H9 (cell line): ENCODE measurements around the gene NEK4. TPM values are rescaled to one million over a fixed set of nuclear protein-coding genes. Genes with fewer than 3 reads are reported as not detected.

Source experiments
- DNase-seq: peaks from one replicate; pipeline ENCODE4 v3.0.0-alpha.2; 2017
- H2AFZ ChIP-seq: one replicate; pipeline ENCODE4 v1.6.1; 2013; ENCODE audit warnings: mild to moderate bottlenecking, low read length, control low read depth, moderate library complexity
- H2AK5ac ChIP-seq: 2 replicates; pipeline ENCODE4 v1.6.1; 2013; ENCODE audit warnings: low read length, control low read depth, mixed read lengths; ENCODE audit not compliant: insufficient read length
- H2BK120ac ChIP-seq: one replicate; pipeline ENCODE4 v1.6.1; 2013; ENCODE audit warnings: low read depth, mild to moderate bottlenecking, low read length, control low read depth, inconsistent platforms; ENCODE audit not compliant: poor library complexity, severe bottlenecking
- H2BK12ac ChIP-seq: 2 replicates; pipeline ENCODE4 v1.6.1; 2013; ENCODE audit warnings: low read length, control low read depth, mixed read lengths, low read depth; ENCODE audit not compliant: insufficient read length
- H2BK15ac ChIP-seq: 2 replicates; pipeline ENCODE4 v1.6.1; 2013; ENCODE audit warnings: low read depth, low read length, control low read depth
- H2BK20ac ChIP-seq: one replicate; pipeline ENCODE4 v1.6.1; 2013; ENCODE audit warnings: low read depth, mild to moderate bottlenecking, low read length, control low read depth, inconsistent platforms; ENCODE audit not compliant: poor library complexity, severe bottlenecking
- H2BK5ac ChIP-seq: 2 replicates; pipeline ENCODE4 v1.6.1; 2013; ENCODE audit warnings: low read length, control low read depth, mixed read lengths; ENCODE audit not compliant: insufficient read length
- H3K14ac ChIP-seq: 2 replicates; pipeline ENCODE4 v1.6.1; 2013; ENCODE audit warnings: low read length, control low read depth; ENCODE audit not compliant: insufficient read depth
- H3K18ac ChIP-seq: 2 replicates; pipeline ENCODE4 v1.6.1; 2013; ENCODE audit warnings: low read depth, mild to moderate bottlenecking, mixed read lengths, low read length, control low read depth; ENCODE audit not compliant: insufficient read length
- H3K23ac ChIP-seq: 2 replicates; pipeline ENCODE4 v1.6.1; 2013; ENCODE audit warnings: low read length, control low read depth, mixed read lengths, low read depth; ENCODE audit not compliant: insufficient read length
- H3K23me2 ChIP-seq: 2 replicates; pipeline ENCODE4 v1.6.1; 2013; ENCODE audit warnings: low read depth, mild to moderate bottlenecking, mixed read lengths, low read length, control low read depth; ENCODE audit not compliant: insufficient read length, poor library complexity, severe bottlenecking
- H3K27ac ChIP-seq: 2 replicates; pipeline ENCODE4 v1.5.1; 2013; ENCODE audit warnings: low read length, control low read depth, mixed read lengths, low read depth; ENCODE audit not compliant: insufficient read length
- H3K27me3 ChIP-seq: 2 replicates; pipeline ENCODE4 v1.6.1; 2013; ENCODE audit warnings: low read length, control low read depth, inconsistent platforms; ENCODE audit not compliant: insufficient read depth
- H3K4ac ChIP-seq: 2 replicates; pipeline ENCODE4 v1.6.1; 2013; ENCODE audit warnings: low read depth, mild to moderate bottlenecking, control low read depth, inconsistent platforms, low read length, moderate library complexity
- H3K4me1 ChIP-seq: 2 replicates; pipeline ENCODE4 v1.6.1; 2013; ENCODE audit warnings: low read length, control low read depth, inconsistent platforms; ENCODE audit not compliant: insufficient read depth
- H3K4me2 ChIP-seq: 2 replicates; pipeline ENCODE4 v1.6.1; 2013; ENCODE audit warnings: low read length, control low read depth, mixed read lengths; ENCODE audit not compliant: insufficient read length, insufficient read depth
- H3K56ac ChIP-seq: 2 replicates; pipeline ENCODE4 v1.6.1; 2013; ENCODE audit warnings: low read depth, mild to moderate bottlenecking, mixed read lengths, low read length, control low read depth; ENCODE audit not compliant: insufficient read length
- H3K79me1 ChIP-seq: 2 replicates; pipeline ENCODE4 v1.6.1; 2013; ENCODE audit warnings: low read depth, mild to moderate bottlenecking, moderate library complexity, low read length, control low read depth, inconsistent platforms; ENCODE audit not compliant: insufficient read depth, poor library complexity, severe bottlenecking
- H3K79me2 ChIP-seq: 2 replicates; pipeline ENCODE4 v1.6.1; 2013; ENCODE audit warnings: low read length, control low read depth, inconsistent platforms; ENCODE audit not compliant: insufficient read depth
- H3K9ac ChIP-seq: 2 replicates; pipeline ENCODE4 v1.6.1; 2013; ENCODE audit warnings: low read length, control low read depth, mixed read lengths; ENCODE audit not compliant: insufficient read length; ENCODE audit errors: extremely low read depth
- H3K9me3 ChIP-seq: one replicate; pipeline ENCODE4 v1.6.1; 2013; ENCODE audit warnings: low read depth, low read length, inconsistent platforms; ENCODE audit not compliant: control insufficient read depth
- H3T11ph ChIP-seq: one replicate; pipeline ENCODE4 v1.6.1; 2013; ENCODE audit warnings: mild to moderate bottlenecking, low read length, control low read depth, inconsistent platforms
- H4K20me1 ChIP-seq: one replicate; pipeline ENCODE4 v1.6.1; 2013; ENCODE audit not compliant: control insufficient read depth, insufficient read length, insufficient read depth
- H4K5ac ChIP-seq: 2 replicates; pipeline ENCODE4 v1.6.1; 2013; ENCODE audit warnings: low read depth, mild to moderate bottlenecking, mixed read lengths, low read length, control low read depth; ENCODE audit not compliant: insufficient read length
- H4K8ac ChIP-seq: replicated peaks from 2 replicates; pipeline ENCODE4 v1.6.1; 2013; ENCODE audit warnings: low read length, control low read depth, mixed read lengths, low read depth; ENCODE audit not compliant: insufficient read length
- H4K91ac ChIP-seq: 2 replicates; pipeline ENCODE4 v1.6.1; 2013; ENCODE audit warnings: low read depth, mild to moderate bottlenecking, moderate library complexity, mixed read lengths, low read length, control low read depth; ENCODE audit not compliant: insufficient read length
- H3K27ac Mint-ChIP-seq, 3 experiments: 2 replicates in 2 of 3; 3 replicates in 1 of 3; pipeline ENCODE4 v1.8.0; 2020 to 2021; ENCODE audit warnings: mixed read lengths in 3 of 3, mild to moderate bottlenecking in 1 of 3, moderate library complexity in 1 of 3
- H3K27me3 Mint-ChIP-seq: 2 replicates; pipeline ENCODE4 v1.8.0; 2021; ENCODE audit warnings: low read depth, mild to moderate bottlenecking, moderate library complexity, mixed read lengths
- H3K36me3 Mint-ChIP-seq, 3 experiments: 2 replicates in 2 of 3; 3 replicates in 1 of 3; pipeline ENCODE4 v1.8.0; 2020 to 2021; ENCODE audit warnings: low read depth in 3 of 3, mixed read lengths in 3 of 3; ENCODE audit not compliant: insufficient read depth in 1 of 3
- H3K4me1 Mint-ChIP-seq, 2 experiments: 2 replicates each; pipeline ENCODE4 v1.8.0; 2020; ENCODE audit warnings: mixed read lengths in 2 of 2
- H3K4me3 Mint-ChIP-seq, 2 experiments: 2 replicates in 1 of 2; 3 replicates in 1 of 2; pipeline ENCODE4 v1.8.0; 2020 to 2021; ENCODE audit warnings: mild to moderate bottlenecking in 2 of 2, mixed read lengths in 2 of 2, moderate library complexity in 1 of 2
- H3K9me3 Mint-ChIP-seq, 2 experiments: 2 replicates in 1 of 2; 3 replicates in 1 of 2; pipeline ENCODE4 v1.8.0; 2020; ENCODE audit warnings: mild to moderate bottlenecking in 2 of 2, mixed read lengths in 2 of 2, moderate library complexity in 1 of 2
- CTCF ChIP-seq: fragments of 200-600 bp; sonication (generic); conservative IDR thresholded peaks from 3 replicates; pipeline ENCODE4 v1.8.0; 2021; ENCODE audit warnings: antibody characterized with exemption, mild to moderate bottlenecking
- WGBS: extraction: QIAGEN DNeasy Blood & Tissue Kit; methylation state at CpG from one replicate; pipeline ENCODE4 v1.1.7; 2013; ENCODE audit warnings: missing lambda C conversion rate, low lambda C conversion rate, mixed read lengths; ENCODE audit not compliant: insufficient read length; ENCODE audit errors: extremely low coverage; 5-methylcytosine and 5-hydroxymethylcytosine counted together
- total RNA-seq: library from RNA; stranded (reverse); gene quantifications from 2 replicates; pipeline ENCODE4 v1.2.1, GENCODE V29; 2021

The NEK4 gene
- total RNA-seq, 1 experiment from 2014 or later = 36.0 TPM

GRCh38 chr3:52791366-52791765, 20.6 kb upstream of the NEK4 start:
- Histone ChIP-seq H3K56ac (no peak overlapping the region), H3K23me2 (no peaks in the 10 kb centered on the region), H3K9ac (no peak overlapping the region), H3K4me2 (no peak overlapping the region), H2BK12ac (no peak overlapping the region), H3K27ac (no peak overlapping the region), H3K23ac (no peak overlapping the region), H3K18ac (no peak overlapping the region), H4K20me1 (no peaks in the 10 kb centered on the region), H2AK5ac (no peak overlapping the region), H3T11ph (no peak overlapping the region), H2BK15ac (no peak overlapping the region), H2AFZ (no peak overlapping the region), H3K9me3 (no peaks in the 10 kb centered on the region), H3K4ac (no peak overlapping the region), H3K4me1 (no peaks in the 10 kb centered on the region), H3K79me1 (no peaks in the 10 kb centered on the region), H4K91ac (no peak overlapping the region), H4K8ac (no peak overlapping the region), H3K27me3 (no peaks in the 10 kb centered on the region), H3K14ac (no peak overlapping the region), H3K79me2 (no peaks in the 10 kb centered on the region), H2BK5ac (no peak overlapping the region), H2BK20ac (no peak overlapping the region), H4K5ac (no peak overlapping the region), H2BK120ac (no peak overlapping the region)
- no peaks in the 10 kb centered on the region; a peak in 1 of 5 replicates for H3K9me3 Mint-ChIP-seq
- H3K4me3 Mint-ChIP-seq = no peak overlapping the region
- no peaks in the 10 kb centered on the region for H3K4me1 Mint-ChIP-seq
- DNase-seq = no peak
- H3K27ac Mint-ChIP-seq = no peak overlapping the region
- TF ChIP-seq CTCF = no peak
- no CpG with 5 or more reads among the region's 12 CpGs for WGBS
- H3K36me3 Mint-ChIP-seq = no peaks in the 10 kb centered on the region; a peak in 1 of 7 replicates
- peaks cover 2% of the 10 kb centered on the region for H3K27me3 Mint-ChIP-seq
